ENCODE measurements around the gene UROD.

DNA sequence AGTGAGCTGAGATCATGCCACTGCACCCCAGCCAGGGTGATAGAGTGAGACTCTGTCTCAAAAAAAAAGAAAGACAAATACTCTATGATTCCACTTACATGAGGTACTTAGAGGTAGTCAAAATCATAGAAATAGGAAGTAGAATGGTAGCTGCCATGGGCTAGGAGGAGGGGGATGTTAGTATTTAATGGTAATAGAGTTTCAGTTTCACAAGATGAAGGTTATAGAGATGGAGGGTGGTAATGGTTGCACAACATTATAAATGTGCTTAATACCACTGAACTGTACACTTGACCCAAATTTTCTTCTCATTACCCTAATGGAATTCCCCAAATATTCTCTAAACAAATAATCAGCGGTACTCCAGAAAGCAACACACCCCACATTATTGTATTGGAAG is 38.4 kb upstream of the UROD start:
- TF ChIP-seq GATA2 (IDR thresholded peaks at IDR 0.05; ENCODE audit: low read depth, low read length) = no peak
- TF ChIP-seq GATA3 (IDR thresholded peaks at IDR 0.05; ENCODE audit: low read depth, low read length) = no peak
